NCI-H748 treated with DMSO at 0.1 percent for 48 hours (cell line): Measurements from ENCODE around the gene H6PD.

Experiments used
- DNase-seq: peaks from one replicate; lab custom pipeline; 2025; lab: John Stamatoyannopoulos, UW

Gene H6PD

DNA sequence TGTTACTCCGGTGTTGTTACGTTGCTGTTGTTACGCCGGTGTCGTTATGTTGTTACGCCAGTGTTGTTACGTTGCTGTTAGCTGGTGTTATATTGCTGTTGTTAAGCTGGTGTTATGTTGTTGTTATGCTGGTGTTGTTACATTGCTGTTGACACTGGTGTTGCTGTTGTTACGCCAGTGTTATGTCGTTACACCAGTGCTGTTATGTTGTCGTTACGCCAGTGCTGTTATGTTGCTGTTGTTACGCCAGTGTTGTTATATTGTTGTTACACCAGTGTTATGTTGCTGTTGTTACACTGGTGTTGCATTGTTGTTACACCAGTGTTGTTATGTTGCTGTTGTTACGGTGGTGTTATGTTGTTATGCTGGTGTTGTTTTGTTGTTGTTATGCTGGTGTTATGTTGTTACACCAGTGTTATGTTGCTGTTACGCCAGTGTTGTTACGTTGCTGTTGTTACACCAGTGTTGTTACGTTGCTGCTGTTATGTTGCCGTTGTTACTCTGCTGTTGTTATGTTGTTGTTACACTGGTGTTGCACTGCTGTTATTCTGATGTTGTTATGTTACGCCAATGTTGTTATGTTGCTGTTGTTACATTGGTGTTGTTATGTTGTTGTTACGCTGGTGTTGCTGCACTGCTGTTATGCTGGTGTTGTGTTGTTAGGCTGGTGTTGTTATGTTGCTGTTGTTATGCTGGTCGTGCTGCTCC, 25.6 kb downstream of the H6PD start:
- DNase-seq, result no peak

GRCh38 chr1:9261496-9261895, 26.9 kb downstream of the H6PD start:
- no peak for DNase-seq

DNA sequence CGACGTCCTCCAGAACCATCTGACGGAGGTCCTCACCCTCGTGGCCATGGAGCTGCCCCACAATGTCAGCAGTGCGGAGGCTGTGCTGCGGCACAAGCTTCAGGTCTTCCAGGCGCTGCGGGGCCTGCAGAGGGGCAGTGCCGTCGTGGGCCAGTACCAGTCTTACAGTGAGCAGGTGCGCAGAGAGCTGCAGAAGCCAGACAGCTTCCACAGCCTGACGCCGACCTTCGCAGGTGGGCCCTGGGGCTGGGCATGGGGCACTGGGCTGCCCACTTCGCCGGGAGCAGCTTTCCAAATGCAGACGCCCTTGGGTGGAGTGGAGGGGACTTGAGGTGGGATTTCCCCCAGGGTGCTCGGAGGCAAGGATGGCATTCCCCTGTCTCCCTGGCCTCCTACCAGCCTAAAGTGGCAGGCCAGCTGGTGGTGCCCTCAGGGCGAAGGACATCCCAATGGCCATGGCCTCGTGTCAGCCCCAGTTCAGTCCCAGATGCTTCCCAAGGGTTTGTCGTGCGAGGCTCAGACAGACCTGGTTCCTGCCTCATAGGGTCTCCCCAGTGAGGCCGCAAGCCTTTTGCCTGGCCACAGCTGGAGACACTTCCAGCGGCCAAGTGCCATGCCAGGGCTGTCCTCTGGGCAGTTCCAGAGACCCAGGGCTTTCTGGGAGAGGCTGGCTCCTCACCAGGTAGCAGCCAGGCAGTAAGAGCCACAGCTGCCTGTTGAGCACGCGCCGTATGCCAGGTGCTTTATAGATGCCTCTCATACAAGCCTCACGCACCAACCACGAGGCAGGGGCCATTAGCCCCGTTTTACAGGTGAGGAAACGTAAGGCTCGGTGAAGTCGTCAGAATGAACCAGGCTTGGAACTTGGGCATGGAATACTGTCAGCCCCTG, 27.8 kb downstream of the H6PD start:
- no peak for DNase-seq

DNA sequence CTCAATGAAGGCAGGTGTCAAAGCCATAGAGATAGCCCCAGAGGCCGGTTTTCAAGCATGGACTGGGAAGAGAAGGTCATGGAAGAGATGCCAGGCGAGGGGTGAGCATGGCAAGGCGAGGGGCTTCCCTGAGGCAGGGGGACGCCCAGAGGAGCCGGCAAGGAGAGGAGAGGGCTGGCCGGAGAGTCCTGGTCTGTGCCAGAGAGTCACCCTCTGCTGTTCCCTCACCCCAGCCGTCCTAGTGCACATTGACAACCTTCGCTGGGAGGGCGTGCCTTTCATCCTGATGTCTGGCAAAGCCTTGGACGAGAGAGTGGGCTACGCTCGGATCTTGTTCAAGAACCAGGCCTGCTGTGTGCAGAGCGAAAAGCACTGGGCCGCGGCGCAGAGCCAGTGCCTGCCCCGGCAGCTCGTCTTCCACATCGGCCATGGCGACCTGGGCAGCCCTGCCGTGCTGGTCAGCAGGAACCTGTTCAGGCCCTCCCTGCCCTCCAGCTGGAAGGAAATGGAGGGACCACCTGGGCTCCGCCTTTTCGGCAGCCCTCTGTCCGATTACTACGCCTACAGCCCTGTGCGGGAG, 28.8 kb downstream of the H6PD start:
- no peak for DNase-seq

DNA sequence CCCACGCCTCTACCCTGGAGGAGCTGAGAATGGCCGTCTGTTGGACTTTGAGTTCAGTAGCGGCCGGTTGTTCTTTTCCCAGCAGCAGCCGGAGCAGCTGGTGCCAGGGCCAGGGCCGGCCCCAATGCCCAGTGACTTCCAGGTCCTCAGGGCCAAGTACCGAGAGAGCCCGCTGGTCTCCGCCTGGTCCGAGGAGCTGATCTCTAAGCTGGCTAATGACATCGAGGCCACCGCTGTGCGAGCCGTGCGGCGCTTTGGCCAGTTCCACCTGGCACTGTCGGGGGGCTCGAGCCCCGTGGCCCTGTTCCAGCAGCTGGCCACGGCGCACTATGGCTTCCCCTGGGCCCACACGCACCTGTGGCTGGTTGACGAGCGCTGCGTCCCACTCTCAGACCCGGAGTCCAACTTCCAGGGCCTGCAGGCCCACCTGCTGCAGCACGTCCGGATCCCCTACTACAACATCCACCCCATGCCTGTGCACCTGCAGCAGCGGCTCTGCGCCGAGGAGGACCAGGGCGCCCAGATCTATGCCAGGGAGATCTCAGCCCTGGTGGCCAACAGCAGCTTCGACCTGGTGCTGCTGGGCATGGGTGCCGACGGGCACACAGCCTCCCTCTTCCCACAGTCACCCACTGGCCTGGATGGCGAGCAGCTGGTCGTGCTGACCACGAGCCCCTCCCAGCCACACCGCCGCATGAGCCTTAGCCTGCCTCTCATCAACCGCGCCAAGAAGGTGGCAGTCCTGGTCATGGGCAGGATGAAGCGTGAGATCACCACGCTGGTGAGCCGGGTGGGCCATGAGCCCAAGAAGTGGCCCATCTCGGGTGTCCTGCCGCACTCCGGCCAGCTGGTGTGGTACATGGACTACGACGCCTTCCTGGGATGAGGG, 29.7 kb downstream of the H6PD start:
- no peak for DNase-seq

DNA sequence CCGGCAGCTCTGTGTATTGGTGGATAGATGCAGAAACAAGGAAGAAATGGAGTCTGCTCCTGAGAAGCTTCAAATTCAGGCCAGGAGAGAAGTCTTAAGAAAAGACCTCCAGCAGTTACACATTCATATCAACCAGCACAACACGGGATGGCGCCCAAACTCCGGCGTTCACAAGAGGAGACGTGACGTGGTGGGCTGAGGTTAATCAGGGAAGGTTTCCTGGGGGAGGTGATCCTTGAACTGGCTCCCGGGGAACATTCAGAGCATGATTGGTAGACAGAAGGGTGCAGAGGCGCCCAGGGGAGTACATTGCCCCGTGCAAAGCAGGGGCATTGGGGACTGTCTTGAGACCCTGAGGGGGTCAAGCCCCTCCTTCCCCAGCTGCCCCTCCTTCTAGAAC, 30.5 kb downstream of the H6PD start:
- no peak for DNase-seq

DNA sequence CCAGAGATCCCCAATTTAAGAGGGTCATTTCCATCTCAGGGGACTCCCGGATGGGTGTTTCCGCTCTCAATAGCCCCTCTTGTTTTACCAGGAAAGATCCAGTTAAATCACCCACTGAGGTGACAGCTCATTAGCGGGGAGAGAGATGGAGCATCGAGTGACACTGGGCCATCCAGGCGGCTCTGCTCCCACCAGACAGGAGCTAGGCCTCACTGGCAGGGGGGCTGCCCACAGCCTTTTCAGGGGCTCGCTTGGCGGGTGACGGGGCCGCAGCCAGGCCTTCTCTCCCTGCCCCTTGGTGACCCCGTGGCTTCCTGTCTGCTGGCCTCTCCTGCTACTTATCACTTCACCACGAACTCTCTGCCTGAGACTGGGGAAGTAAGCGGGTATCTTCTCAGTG, 31.4 kb downstream of the H6PD start:
- DNase-seq, result no peak

- no peak for DNase-seq
Measured at GRCh38 chr1:9267352-9267686, 32.7 kb downstream of the H6PD start.

- no peak for DNase-seq
Measured at GRCh38 chr1:9267827-9268581, 33.4 kb downstream of the H6PD start.

- DNase-seq, result no peak
Measured at GRCh38 chr1:9269078-9269501, 34.5 kb downstream of the H6PD start.

- no peak for DNase-seq
Measured at GRCh38 chr1:9269721-9270120, 35.1 kb downstream of the H6PD start.

- DNase-seq, result no peak
Measured at GRCh38 chr1:9270290-9270883, 35.8 kb downstream of the H6PD start.

- DNase-seq, result no peak
Measured at GRCh38 chr1:9271283-9271682, 36.7 kb downstream of the H6PD start.

GRCh38 chr1:9271861-9272595, 37.5 kb downstream of the H6PD start:
- DNase-seq, result no peak

DNA sequence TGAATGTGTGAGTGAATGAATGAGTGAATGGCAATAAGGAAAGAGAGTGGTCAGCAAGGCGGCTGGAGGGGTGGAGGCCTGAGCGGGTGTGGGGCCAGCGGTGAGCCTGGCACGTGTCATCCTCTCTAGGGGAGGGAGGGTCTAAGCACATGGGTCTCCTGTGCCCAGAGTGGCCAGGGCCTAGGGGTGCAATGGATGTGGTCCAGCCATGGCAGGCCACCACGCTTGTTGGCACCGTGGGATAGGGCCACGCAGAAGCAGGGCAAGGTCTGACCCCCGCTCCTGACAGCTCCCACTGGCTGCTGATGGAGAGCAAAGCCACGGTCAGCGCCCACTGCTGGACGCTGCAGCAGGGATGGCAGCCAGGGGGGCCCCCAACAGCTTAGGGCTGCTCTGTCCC, 38.6 kb downstream of the H6PD start:
- DNase-seq, result no peak

DNA sequence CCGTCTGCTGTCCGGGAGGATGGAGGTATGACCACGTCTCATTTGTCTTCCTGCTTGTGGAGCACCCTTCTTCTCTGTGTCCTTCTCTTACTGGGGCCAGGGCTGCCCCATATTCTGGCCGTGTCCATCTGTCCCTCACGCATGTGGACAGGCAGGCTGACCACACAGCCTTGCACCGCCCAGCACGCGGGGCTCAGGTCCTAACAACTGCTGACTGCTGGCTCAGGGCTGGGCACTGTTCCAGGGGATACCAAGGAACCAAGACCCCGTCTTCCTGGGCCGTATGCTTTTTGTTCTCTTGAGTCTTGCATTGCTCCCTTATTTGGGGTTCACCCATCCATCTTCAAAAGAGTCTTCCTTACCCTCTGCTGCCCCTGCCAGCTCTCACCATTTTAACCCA, 40.6 kb downstream of the H6PD start:
- DNase-seq, result no peak

- no peak for DNase-seq
Measured at GRCh38 chr1:9275567-9276034, 41.0 kb downstream of the H6PD start.

DNA sequence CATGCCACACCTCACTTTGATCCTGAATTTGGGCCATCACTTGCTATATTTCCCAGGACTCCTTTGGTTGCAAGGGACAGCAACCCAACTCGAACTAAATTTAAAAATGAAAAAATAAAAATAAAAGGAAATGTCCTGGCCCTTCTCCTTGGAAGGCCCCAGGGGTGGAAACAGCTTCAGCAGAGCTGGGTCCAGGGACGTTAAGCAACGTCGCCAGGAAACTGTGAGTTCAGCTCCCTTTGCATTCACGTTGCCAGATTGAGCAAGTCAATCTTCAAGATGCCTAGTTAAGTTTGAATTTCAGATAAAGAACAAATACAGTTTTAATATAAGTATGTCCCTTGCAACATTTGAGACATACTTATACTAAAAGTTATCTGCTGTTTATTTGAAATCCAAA, 43.5 kb downstream of the H6PD start:
- no peak for DNase-seq

GRCh38 chr1:9278585-9279153, 44.1 kb downstream of the H6PD start:
- DNase-seq, result no peak
